Bronchial epithelial cell (primary cell): ENCODE results near the gene HPX. TPM values are rescaled to one million over a fixed set of nuclear protein-coding genes. Genes with fewer than 3 reads are reported as not detected.
A peak's percentile ranks its signal among the peaks of the same experiment; 100 is the strongest.

ENCODE experiments used
- DNase-seq: peaks from one replicate; pipeline ENCODE4 v3.0.0-alpha.2; 2010; ENCODE audit warnings: low read depth
- FAIRE-seq: peaks from 2 replicates; lab custom pipeline; 2011; peaks lifted over from hg19 to GRCh38; lab: Jason Lieb, UNC
- H3K27me3 ChIP-seq: 2 replicates; pipeline ENCODE4 v1.5.1; 2011; ENCODE audit warnings: low read length; ENCODE audit not compliant: control insufficient read depth, insufficient read depth
- H3K36me3 ChIP-seq: 2 replicates; pipeline ENCODE4 v1.5.1; 2011; ENCODE audit warnings: low read length; ENCODE audit not compliant: control insufficient read depth, insufficient read depth
- H3K4me3 ChIP-seq: 2 replicates; pipeline ENCODE4 v1.5.1; 2011; ENCODE audit warnings: mild to moderate bottlenecking, low read depth, low read length, control low read depth
- CTCF ChIP-seq: IDR thresholded peaks from 2 replicates; pipeline ENCODE4 v1.5.1; 2011; ENCODE audit warnings: mild to moderate bottlenecking, moderate library complexity, low read length, control low read depth, inconsistent platforms; ENCODE audit not compliant: insufficient read depth, severe bottlenecking
- total RNA-seq: library from RNA; depleted of rRNA; stranded (reverse); fragments of >200 nt; gene quantifications from 2 replicates; pipeline ENCODE4 v1.2.1, GENCODE V29; 2014

HPX gene
- total RNA-seq, 1 donor from 2014 or later, result 0.26 TPM

GRCh38 chr11:6438979-6439571 is 1.7 kb downstream of the HPX start:
- H3K36me3 ChIP-seq, result no peaks in the 10 kb centered on the region
- DNase-seq (peak; percentile 59), FAIRE-seq (no peak)
- peak; percentile 85 for TF ChIP-seq CTCF
- H3K4me3 ChIP-seq, result no peak overlapping the region
- H3K27me3 ChIP-seq, result no peaks in the 10 kb centered on the region

- Histone ChIP-seq H3K4me3 (no peak overlapping the region), H3K27me3 (no peaks in the 10 kb centered on the region), H3K36me3 (no peaks in the 10 kb centered on the region)
- no peak for TF ChIP-seq CTCF
- no peak for FAIRE-seq
- DNase-seq, result no peak
Measured at GRCh38 chr11:6437993-6438392, 2.8 kb downstream of the HPX start.

- H3K4me3 ChIP-seq, result no peak overlapping the region
- H3K27me3 ChIP-seq, result no peaks in the 10 kb centered on the region
- no peak for FAIRE-seq
- no peaks in the 10 kb centered on the region for H3K36me3 ChIP-seq
- no peak for DNase-seq
- no peak for TF ChIP-seq CTCF
Measured at GRCh38 chr11:6437423-6437822, 3.4 kb downstream of the HPX start.

- DNase-seq, result no peak
- no peak overlapping the region for H3K4me3 ChIP-seq
- H3K36me3 ChIP-seq, result no peaks in the 10 kb centered on the region
- no peak for FAIRE-seq
- H3K27me3 ChIP-seq, result peaks cover 2% of the 10 kb centered on the region
- TF ChIP-seq CTCF, result no peak
Measured at GRCh38 chr11:6433998-6434660, 6.7 kb downstream of the HPX start.

- TF ChIP-seq CTCF, result no peak
- DNase-seq (peak; percentile 69), FAIRE-seq (peak; percentile 43)
- Histone ChIP-seq H3K4me3 (no peak overlapping the region), H3K27me3 (peaks cover 2% of the 10 kb centered on the region), H3K36me3 (no peaks in the 10 kb centered on the region)
Measured at GRCh38 chr11:6431861-6432260, 8.9 kb downstream of the HPX start.
